GM21423 (cell line): Measurements from ENCODE around the gene IL17F.

Source experiments
- ATAC-seq: cut with Tn5 transposase; IDR thresholded peaks from one replicate; pipeline ENCODE4 v1.9.1; 2021; ENCODE audit warnings: mild to moderate bottlenecking, moderate library complexity; ENCODE audit not compliant: unreplicated experiment

Gene IL17F

DNA sequence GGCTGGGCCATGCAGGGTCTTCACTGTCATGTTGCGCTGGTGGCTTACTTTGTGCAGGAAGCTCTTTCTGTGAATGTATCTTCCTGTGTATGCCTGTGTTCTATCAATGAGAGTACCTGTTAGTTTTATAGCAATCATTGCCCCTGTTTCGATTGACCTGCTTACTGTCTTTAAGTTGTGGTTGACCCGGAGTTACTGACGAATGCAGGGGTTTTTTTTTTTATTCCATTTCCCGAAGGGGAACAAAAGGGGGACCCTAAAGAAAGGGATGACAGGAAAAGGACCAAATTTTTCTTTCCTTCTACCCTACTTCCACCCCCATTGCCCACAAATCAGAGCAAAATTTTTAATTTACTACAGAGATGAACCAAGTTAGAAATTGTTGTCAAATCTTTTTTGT lies at the start of gene IL17F:
Gene IL17F, minus strand, starts transcription at position 101 of the 400 bp plus-strand sequence. Its CDS starts 71 bp downstream, at position 30.
- ATAC-seq: no peak

DNA sequence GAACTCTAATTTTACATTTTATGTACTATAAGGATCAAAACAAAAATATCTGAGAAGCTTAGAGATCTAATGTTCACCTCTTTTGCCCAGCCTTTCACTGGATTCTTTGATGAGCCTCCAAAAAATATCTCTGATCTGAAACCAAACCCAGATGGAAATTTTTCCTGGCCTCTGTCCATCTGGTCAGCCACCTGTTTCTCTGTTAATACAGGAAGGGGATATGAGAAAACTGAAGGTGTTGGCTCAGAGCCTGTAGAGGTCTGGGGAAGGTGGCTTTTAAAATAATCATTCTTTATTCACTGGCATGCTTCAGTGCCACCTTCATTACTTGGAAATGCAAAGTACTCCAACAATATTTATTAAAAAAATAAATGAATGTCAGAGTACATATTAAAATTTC lies 48.8 kb upstream of the IL17F start:
- ATAC-seq: no peak

DNA sequence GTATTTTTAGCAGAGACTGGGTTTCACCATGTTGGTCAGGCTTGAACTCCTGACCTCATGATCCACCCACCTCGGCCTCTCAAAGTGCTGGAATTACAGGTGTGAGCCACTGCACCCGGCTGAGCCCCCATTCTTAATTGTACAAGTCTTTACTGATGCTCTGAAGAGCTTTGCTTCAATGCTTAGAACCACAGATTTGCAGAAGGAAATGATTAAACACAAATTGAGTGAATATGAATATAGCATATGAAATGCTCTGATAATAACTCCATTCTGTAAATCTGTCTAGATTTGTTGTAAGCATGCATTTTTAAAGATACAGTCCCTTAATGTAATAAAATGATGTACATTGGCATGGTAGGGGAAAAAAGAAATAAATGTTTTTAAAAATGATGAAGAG lies 44.5 kb upstream of the IL17F start:
- ATAC-seq: no peak

DNA sequence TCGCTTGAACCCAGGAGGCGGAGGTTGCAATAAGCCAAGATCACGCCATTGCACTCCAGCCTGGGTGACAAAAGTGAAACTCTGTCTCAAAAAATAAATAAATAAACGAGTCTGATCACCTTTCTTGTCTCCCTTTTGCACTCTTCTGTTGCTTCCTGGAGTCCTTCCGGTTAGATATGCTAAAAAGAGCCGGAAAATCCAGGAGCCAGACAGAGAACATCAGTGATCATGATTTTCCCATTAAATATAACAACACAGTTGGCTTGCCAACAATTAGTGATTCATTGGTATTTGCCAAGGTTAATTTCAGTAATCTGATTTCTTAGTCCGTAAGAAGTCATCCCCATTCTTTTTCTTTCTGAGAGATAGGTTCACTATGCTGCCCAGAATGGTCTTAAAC lies 43.9 kb upstream of the IL17F start:
- ATAC-seq: no peak

DNA sequence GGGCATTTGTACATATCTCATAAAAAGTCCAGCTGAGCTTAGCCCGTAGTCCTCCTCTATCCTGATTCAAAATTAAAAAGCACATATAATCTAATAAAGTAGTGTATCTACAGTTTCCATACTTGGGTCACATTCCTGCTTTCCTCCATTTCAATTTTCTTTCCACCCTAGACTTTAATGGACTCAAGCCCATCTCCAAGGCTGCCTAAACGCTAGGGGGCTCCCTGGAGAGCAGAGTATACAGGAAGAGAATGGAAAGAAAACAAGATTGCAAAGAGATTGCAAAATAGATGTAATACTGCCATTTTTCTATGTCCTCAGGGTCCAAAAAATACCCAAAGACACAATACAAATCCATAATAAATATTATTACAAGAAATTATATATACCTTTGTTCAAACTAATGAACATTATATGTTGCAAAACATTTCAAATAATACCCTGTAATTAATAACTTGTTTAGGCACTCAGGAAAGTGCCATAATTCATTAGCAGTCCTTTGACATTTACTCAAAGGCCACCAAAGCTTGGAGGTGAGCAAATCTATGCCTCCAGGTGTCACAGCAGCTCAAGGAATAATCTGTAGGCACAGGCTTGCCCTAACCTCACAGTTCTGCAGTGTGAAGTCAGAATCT lies 42.6 kb upstream of the IL17F start:
- no peak for ATAC-seq

DNA sequence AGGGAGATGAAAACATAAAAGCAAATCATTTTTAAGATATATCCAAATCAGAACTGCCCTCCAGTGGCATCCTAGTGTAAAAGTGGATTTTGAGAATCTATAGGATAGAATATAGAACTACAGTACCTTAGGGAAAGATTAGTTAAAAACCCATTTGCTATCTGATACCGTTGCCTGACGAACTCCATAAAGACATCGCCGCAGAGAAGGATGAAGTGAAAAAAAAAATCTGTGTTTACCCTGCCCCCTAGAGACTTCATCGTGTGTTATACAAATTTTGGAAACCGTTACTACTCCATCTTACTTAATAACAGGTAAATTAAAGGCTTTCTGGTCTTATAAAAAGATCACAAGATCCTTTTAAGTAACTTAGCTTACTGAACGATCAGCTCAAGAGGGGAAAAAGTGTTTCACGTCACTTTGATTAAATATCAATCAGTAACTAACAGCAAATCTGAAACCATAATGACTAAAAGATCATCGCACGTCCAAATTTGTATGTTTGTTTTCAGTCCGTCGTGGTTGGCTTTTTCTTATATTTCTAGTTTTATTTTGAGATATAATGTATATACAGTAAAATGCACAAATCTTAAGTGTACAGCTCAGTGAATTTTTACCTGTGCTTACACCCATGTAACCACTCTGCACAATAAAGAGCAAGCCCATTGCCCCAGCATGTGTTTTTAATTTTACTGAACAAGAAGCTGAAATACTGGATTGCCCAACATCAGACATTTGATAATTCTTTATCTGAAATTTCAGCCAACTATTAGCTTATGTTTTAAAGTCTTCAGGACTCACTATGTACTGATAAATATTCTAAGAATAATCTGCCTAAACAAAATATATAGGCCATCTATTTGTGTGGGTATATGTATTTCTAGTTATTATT lies 41.1 kb upstream of the IL17F start:
- ATAC-seq: no peak

DNA sequence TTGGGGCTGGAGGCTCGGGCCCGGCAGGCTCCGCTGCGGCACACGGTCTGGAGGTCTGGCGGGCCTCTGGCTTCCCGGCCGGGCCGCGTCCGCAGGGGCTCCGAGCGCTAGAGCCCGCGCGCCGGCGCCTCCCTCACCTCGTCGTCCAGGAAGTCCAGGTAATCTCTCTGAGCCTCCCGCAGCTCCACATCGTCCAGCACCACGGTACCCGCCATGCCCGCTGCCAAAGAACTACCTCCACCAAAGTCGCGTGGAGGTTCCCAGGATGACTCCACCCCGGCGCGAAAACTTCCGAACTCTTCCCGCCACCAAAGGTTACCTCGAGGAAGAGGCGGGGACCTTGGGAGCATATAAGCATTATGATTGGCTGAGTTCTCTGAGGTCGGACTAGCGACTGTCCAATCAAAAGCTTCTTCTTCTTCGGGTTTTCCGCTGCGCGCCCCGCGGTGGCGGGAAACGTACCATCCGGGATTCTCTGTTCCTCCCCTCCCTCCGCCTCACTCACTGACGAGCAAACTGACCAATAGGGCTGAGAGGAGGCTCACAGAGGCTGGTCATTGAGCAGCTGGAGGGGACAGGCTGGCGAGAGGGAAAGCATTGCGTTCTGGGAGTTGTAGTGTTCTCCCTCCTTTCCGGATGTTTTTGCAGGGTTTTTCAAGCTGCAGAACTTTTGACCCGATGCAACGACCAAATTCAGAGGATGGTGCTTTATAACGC lies 40.3 kb upstream of the IL17F start, which contains the start of gene MCM3:
Gene MCM3, minus strand, starts transcription at position 283 of the 717 bp plus-strand sequence. Its CDS starts 68 bp downstream, at position 215.
- peak; percentile 98 for ATAC-seq

DNA sequence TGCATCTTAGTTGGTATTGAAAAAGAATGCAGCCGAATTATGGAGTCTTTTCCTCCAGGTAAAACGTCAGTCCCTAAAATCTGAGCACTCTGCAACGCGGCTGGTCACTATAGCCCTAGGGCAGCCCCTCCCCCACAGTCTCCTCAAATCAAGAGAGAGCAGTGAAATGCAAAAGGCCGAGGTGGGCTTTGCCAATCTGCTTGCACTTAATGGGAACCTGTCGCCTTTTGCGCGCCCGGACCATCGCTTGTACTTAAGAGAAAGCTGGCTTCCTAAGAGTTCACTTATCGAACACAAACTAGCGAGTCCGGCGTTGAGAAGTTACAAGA lies 39.8 kb upstream of the IL17F start:
- peak; percentile 7 for ATAC-seq

DNA sequence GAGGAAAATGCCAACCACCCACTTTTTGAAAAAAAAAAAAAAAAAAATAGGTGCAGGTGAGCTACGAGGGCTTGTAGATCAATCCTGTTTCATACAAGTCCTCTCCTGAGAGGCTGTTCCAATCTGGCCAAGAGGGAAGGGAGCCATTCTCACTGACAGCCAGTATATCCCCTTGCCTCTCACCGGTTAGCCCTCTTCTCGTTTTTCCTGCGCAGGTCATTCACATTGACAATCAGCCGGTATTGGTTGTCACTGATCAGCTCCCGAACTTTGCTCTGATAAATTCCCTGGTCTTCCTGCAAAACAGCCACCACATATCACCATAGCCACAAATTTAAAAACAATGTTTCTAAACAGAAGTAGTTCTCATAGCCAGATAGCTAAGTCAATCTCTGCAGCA lies 38.8 kb upstream of the IL17F start:
- ATAC-seq: no peak

DNA sequence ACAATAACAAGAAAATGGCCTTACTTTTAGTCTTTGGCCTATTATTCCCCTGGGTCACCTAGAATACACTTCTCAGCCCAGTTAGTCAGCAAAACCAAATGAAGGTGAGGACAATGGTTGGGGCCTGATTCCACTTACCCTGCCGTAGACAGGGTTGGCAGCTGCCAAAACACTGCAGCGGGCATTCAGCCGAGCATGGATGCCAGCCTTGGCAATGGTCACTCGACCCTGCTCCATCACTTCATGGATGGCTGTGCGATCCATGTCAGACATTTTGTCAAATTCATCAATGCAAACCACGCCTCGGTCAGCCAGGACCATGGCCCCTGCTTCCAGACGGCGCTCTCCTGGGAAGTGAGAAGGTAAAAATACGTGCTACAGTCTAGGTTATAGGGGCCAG lies 31.8 kb upstream of the IL17F start:
- ATAC-seq: no peak

DNA sequence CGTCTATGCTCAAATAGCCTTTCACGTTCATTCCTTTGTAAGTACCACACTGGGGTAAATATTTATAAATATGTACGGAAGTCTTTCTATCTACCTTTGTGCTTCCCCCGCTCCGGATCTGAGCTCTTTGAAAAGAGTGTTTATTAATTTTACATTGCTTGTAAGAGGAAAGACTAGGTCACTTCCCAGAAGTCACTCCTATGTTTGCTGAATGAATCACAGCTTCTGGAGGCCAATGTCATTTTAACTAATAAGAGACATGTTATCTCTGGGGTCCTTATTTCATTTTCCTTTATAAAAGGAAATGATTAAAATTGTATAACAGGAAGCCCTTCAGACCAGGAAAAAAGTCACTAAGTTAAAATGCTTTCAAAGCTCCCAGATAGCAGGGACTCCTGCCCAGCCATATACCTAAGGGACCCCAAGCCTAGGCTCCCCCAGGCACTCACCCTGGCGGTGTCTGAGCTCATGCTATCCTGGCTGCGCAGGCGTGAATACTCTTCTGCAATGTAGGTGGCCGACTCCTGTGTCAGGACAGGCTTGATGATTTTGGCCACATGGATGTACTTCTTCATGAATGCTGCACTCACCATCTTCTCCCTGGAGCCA lies 27.7 kb upstream of the IL17F start:
- ATAC-seq: no peak

DNA sequence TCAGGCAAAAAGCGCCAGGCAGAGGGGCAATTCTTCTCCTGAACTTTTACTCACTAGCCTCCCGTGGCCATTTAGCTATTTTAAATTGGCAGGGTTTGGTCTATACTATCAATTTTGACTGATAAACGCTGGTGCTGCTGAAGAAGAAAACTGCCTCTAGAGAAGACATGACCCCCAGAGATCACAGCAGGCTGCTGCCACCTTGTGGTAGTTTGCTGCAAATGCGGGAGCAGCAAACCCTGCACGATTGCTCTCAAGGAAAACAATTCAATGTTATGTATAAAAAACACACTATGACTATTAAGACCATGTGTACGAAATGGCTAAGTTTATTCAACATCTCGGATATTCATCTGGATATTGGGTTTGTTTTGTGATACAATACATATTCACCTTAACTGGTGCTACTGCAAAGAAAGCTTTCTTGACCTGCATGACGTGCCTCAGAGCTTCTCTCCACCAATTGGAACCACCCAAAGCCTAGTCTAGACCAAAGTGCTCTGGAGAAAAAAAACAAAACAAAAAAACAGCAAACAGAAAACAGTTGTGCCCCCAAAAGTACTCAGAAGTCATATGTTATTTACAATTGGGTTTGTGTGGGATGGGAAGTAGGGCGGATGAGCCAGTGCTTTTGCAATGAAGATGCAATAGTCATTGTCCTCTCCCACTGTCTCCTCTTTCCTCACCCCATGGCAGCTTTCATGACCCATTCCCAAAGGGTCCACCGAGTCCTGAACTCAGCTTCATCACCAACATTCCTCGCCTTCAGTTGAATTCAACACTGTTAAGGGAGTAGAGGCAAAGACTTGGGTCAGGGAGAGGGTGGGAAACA lies 19.6 kb upstream of the IL17F start:
- ATAC-seq: peak; percentile 70

DNA sequence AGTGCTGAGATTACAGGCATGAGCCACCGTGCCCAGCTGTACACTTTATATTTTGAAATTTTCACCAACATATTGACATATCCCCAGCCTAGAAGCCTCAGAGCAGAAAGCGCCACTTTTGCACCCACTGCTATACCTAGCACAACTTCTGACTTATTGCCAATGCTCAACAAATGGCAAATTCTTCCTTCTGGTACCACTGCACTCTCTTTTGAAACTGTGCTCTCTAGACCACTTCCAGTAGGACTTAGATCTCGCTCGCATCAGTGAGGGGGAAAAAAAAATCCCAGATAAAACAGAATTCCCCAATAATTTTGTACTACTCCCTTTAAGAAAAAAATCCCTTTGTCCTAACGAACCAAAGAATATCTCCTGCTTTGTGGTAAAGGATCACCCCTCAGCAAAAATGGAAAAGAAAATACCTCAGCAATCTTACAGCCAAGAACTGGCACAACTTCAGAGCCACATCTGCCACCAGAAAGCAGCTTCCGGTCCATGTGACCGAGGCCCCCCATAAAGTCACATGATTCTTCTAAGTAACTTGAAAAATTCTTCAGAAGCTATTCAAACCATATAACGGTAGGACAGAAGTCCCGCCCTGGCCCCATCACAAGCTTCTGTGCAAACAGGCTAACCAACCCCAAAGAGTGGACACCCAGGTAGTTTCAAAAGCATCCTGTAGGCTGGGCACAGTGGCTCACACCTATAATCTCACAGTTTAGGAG lies 18.5 kb upstream of the IL17F start:
- ATAC-seq: no peak

DNA sequence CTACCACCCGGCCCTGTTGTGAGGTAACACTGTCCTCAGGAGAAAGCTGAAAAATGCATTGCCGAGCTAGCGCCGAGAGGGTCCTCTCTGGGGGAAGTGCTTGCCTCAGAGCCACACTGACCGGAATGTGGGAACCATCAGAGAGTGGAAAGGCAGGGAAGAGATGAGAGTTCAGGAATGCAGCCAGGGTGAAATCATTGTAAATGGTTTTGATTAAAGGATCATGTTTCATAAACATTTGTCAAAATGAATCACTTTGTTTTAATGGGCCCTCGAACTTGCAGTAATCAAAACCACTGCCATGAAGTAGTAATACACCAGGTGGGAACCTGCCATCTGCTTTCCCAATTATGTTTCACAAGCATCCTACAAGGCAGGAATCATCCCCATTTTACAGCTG lies 16.9 kb upstream of the IL17F start:
- no peak for ATAC-seq

DNA sequence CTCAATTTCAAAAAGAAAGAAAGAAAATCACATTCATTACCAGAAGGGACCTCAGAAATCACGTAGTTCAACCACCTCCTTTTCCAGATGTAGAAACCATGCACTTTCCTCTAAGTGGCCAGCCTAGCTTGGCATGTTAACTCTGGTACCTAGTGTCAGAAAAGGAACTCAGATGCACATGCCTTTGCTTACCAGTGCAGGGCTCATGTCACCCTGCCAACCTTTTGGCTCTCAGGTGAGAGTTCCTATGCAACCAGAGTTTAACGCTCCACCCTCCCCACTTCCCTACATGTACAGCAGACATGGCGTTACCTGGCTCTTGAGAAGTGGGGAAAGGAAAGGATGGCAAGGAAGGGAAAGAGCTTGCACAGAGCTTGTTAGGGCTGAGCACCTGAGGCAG lies 16.3 kb upstream of the IL17F start:
- no peak for ATAC-seq

DNA sequence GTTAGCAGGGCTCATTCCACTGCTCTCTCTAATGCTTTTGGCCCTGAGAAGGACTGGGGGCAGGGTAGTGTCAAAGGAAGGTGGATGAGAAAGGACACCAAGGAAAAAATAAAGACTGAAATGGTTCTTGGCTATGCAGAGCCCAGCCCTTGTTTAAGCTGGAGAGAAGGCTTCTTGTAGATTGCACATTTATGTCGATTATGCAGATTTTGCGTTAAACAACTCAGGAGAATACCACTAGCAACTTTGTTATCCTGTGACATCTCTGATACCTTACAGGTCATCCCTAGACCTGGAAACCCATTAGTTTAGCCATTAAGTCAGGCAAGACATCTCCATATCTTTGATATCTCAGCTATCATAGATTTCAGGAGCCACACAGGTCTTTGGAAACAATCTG lies 11.1 kb upstream of the IL17F start:
- ATAC-seq: no peak

DNA sequence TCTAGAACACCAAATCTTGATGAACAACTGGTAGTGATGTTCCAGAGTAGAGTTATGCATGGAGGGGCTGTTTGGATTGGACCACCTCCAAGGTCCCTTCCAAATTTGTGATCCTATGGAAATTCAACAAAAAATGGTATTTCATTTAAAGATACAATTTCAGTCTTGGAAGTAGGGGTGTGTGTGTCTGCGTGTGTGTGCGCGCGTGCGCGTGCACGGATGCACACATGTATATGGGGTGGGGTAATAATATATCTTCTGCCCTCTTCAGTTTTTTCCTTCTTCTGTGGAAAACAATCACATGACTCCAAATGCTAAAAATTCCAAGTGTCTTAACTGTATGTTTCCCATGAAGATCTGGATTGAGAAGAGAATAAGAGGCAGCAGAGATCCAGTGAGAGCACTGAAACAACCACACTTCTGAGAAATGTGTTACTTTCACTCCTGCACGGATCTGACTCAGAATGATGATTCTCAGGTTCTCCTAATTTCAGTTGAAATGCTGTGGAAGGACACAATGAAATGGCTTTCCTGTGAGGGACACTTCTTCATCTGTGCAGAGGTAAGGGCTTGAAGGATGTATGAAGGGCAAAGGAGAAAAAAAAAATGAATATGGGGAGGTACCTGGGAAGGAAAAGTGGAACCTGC lies 10.6 kb upstream of the IL17F start:
- ATAC-seq: no peak

DNA sequence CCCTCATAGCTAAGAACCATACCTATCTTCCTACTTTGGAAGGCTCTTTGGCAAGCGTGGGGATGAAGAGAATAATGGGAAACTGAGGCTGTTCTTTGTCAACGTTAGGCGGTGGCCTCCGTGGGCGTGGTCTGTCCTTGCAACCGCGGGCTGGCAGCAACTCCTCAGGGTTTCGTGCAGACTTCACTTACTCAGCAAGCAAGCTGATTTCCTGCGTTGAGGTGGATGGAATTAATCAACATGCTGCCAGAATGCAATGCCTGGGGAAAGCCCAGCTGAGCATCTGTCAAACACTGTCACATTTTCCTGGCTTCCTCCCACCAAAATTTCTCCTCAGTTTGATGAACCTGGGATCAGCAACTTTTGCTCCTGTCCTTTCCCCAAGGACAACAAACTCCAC lies 9.2 kb upstream of the IL17F start:
- ATAC-seq: no peak

DNA sequence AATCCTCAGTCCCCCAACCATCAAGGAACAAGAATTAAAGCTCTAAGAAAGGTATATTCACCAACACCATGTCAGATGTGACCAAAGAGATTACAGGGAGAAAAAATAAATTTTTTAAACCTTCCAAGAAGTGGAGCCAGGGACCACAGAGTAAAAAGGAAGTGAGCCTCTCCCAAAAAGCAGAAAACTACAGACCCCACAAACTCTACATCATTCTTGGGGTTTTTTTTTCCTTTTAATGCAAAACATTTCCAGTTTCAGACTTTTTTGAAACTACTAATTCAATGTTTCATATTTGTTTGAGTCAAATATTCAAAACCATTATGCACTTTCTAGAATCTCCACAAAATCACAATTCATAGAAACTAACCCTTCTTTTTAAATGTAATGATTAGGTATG lies 6.8 kb upstream of the IL17F start:
- no peak for ATAC-seq
